OCI-LY1 (cell line): Measurements from ENCODE around the gene CPA5.

Experiments used
- CTCF ChIP-seq: fragments of 200-600 bp; sonication (generic), shearing (Covaris generic); IDR thresholded peaks from 2 replicates; pipeline ENCODE4 v1.5.1; 2017; ENCODE audit warnings: mild to moderate bottlenecking, antibody characterized with exemption, low read length, moderate library complexity, mixed read lengths
- EZH2 ChIP-seq: fragments of 200-600 bp; sonication (generic), shearing (Covaris generic); IDR thresholded peaks from 2 replicates; pipeline ENCODE4 v1.8.0; 2017; ENCODE audit warnings: borderline replicate concordance, mixed run types, mild to moderate bottlenecking, antibody characterized with exemption, low read length, moderate library complexity, mixed read lengths

- TF ChIP-seq CTCF (peak; percentile 66), EZH2 (no peak)
Measured at GRCh38 chr7:130381468-130382312, 37.1 kb downstream of the CPA5 start.
